GM18505 (cell line): ENCODE results near the gene SRSF8.
"Not testable (repeated sequence)": the region's sequence is repeated elsewhere in the genome, so short reads cannot be mapped to it uniquely, and the experiment has no call there.

Experiments
- ATAC-seq: cut with Tn5 transposase; IDR thresholded peaks from one replicate; pipeline ENCODE4 v1.9.1; 2021; ENCODE audit not compliant: unreplicated experiment
- POLR2A ChIP-seq: IDR thresholded peaks from 4 replicates; pipeline ENCODE4 v1.6.1; 2011; ENCODE audit warnings: borderline replicate concordance; ENCODE audit not compliant: insufficient read depth, insufficient read length; ENCODE audit errors: extremely low read depth

SRSF8 gene

GRCh38 chr11:95095858-95096587 lies 29.3 kb downstream of the SRSF8 start:
- peak; percentile 87 for ATAC-seq
- TF ChIP-seq POLR2A = no peak

- ATAC-seq = no peak
- TF ChIP-seq POLR2A = no peak
These were observed 30.5 kb downstream of the SRSF8 start for GRCh38 chr11:95097209-95097608.

DNA sequence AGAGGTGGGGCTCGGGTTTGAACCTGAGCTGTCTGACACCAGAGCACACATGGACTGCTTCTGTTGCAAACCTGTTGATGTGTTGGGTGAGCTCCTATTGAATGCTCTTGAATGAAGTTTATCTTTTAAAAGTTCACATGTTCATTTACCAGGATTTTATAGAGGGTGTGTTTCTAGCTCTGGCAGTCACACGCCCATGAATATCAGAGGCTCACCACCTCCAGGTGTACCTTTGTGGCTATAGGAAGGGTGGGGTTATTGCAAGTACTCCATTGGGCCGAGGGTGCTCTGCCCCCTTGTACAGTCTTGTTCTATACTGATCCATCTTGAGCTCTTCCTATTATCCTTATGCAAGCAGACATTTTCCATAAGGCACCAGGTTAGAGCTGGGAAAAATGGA lies 32.1 kb downstream of the SRSF8 start:
- TF ChIP-seq POLR2A = no peak

DNA sequence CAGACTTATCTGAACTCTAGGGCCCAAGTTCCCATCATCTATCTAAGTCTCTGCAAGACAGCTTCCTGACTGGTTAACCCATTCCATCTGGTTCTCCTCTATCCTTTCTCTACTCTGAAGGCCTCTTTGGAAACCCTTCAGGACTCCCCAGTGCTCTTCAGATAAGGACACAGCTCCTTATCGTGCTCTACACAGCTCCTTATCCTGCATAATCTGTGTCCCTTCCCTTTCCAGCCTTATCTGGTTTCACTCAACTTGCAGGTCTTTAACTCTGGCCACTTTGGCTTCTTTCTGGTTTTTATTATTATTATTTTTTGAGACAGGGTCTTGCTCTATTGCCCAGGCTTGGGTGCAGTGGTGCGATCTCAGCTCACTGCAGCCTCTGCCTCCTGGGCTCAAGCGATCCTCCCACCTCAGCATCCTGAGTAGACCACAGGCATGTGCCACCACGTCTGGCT lies 33.5 kb downstream of the SRSF8 start:
- ATAC-seq = no peak
- no peak for TF ChIP-seq POLR2A

More for the DNA sequence above, 32.1 kb downstream of the SRSF8 start:
- no peak for ATAC-seq

GRCh38 chr11:95100856-95101507 lies 34.3 kb downstream of the SRSF8 start:
- no peak for ATAC-seq
- TF ChIP-seq POLR2A = no peak

DNA sequence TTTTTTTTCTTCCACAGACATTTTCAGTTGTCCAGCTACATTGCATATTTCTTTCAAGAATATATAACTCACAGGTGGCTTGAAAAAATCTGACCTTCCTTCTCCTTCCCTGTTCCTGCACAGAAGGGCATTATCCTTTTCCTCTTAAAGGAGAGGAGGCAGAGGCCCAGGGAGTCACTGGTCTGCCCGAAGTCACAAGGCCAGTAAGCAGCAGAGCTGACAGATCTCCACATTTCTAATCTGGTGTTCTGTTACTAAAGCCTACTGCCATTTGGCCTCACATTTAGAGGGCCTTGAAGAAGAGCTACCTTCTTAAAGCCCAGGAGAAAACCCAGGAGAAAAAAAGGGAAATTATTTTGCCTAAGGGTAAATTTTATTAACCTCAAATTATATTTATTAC lies 35.2 kb downstream of the SRSF8 start:
- no peak for TF ChIP-seq POLR2A

DNA sequence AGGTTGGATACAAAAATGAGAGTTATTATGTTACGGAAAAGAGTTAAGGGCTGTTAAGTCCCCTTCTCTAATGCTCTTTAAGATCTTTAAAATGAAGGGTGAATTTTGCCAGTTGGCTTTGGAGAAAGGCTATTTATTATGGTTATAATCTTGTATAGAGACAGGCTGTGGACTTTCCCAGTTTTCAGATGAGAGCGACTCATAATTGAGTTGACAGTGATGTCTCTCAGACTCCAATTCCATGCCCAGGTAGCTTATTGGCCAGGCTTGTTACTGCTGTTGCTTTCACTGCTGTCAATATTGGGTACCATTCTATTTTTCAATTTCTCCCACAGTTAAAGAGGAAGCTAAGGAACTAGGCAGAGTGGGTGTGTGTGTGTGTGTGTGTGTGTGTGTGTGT lies 36.0 kb downstream of the SRSF8 start:
- no peak for ATAC-seq
- no peak for TF ChIP-seq POLR2A

More for the DNA sequence above, 35.2 kb downstream of the SRSF8 start:
- ATAC-seq = no peak

- no peak for ATAC-seq
- no peak for TF ChIP-seq POLR2A
These were observed 37.0 kb downstream of the SRSF8 start for GRCh38 chr11:95103701-95104100.

DNA sequence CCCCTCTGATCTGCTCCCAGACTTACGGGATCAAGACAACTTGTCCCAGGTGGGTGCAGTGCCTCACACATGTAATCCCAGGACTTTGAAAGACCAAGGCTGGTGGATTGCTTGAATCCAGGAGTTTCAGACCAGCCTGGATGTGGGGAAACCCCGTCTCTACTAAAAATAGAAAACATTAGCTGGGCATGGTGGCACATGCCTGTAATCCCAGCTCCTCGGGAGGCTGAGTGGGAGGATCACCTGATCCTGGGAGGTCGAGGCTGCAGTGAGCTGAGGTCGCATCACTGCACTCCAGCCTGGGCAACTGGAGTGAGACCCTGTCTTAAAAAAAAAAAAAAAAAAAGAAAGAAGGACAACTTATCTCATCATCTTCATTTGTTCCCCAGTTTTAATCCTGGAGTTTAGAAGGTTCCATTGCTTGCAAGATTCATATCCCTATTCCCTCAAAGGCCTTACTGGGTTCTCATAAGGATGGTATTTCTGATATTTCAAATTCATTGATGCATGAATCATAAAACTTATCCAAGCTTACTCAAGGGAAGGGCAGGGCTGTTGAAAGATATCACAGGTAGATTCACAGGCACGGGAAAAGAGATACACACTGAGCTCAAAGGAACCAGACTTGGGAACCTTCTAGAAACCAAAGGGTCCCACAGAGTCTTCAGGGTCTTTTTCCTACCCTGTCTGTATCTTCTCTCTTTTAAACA lies 37.6 kb downstream of the SRSF8 start:
- no peak for TF ChIP-seq POLR2A
- ATAC-seq = no peak

- no peak for TF ChIP-seq POLR2A
- no peak for ATAC-seq
These were observed 38.1 kb downstream of the SRSF8 start for GRCh38 chr11:95104856-95105255.

- ATAC-seq = no peak
- TF ChIP-seq POLR2A = no peak
These were observed 41.5 kb downstream of the SRSF8 start for GRCh38 chr11:95108159-95108611.

DNA sequence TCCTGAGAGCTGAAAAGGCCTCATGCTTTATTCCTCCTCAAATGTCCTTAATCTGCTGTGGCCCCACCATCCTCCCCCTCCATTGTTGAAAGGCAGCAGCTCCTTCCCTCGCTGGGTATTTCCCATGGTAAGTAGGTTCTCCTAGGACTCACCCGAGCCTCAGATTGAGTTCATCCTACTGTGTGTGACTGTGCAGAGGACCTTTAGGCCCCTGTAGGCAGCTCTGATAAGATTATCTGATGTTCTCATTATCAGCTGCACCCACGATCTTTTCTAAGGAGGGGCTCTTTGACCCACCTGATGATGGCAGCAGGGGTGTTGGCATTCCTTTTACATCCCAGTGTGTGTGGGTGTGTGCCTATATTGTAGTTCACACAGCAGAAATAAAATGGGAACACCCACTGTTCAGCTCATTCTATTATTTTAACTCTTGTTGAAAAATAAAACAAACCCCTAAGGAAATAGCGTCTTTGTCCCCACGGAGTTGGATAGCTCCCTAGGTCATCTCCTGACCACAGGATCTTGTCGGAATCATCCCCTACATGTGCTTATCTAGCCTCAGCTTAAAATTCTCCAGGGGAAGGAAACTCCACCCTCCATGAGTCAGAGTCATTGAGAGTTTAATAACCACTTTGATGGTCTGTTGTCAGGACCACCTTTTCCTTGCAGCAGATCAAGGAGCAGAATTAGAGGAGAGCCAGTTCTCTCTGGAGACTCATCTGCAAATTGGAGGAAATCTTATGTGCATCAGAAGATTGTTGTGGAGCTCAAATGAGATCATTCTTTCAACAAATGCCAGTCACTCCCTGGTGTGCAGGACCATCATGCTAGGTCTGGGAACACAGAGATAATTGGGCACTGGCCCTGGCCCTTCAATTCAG lies 42.2 kb downstream of the SRSF8 start:
- ATAC-seq = no peak
- TF ChIP-seq POLR2A = no peak

DNA sequence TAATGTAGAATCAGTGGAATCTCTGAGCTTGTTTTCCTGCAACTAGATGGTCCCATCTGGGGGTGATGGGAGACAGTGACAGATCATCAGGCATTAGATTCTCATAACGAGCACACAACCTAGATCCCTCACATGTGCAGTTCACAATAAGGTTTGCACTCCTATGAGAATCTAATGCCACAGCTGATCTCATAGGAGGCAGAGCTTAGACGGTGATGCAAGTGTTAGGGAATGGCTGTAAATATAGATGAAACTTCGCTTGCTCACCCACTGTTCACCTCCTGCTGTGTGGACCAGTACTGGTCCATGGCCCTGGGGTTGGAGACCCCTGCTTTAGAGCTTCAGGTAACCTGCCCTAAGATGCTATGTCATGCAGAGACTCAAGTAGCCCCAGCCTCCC lies 44.8 kb downstream of the SRSF8 start:
- not testable (repeated sequence) for ATAC-seq
